CD4-positive, alpha-beta T cell treated with Interleukin-15 for 4 hours (primary cell): ENCODE data around the gene CAP1.
"Not testable (repeated sequence)": the region's sequence is repeated elsewhere in the genome, so short reads cannot be mapped to it uniquely, and the experiment has no call there.

Experiments used
- DNase-seq: peaks from one replicate; pipeline ENCODE4 v3.0.0-alpha.2; 2020; ENCODE audit warnings: low spot score

Gene CAP1

GRCh38 chr1:40040511-40041465 lies at the start of gene CAP1:
Gene CAP1 (plus strand): TSS chr1:40040729. CDS start chr1:40059347, 18,618 bp downstream.
- DNase-seq: peak; percentile 100

GRCh38 chr1:39992234-39992633 lies 48.3 kb upstream of the CAP1 start:
- DNase-seq: no peak

DNA sequence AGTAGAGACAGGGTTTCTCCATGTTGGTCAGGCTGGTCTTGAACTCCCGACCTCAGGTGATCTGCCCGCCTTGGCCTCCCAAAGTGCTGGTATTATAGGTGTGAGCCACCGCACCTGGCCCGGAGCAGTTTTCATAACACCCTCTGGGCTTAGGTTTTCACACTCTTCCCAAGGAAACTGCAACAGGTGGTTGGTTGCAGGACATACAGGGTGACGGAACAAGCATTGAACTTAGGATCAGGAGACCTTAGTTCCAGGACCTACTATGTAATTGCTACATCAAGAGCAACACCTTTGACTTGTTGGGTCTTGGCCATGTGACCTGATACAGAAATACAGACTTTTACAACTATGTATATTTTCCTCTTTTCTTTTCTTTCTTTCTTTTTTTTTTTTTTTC lies 47.6 kb upstream of the CAP1 start:
- no peak for DNase-seq

GRCh38 chr1:39995973-39996393 lies 44.5 kb upstream of the CAP1 start:
- DNase-seq: peak; percentile 20

GRCh38 chr1:39996396-39997004 lies 44.0 kb upstream of the CAP1 start:
- no peak for DNase-seq

DNA sequence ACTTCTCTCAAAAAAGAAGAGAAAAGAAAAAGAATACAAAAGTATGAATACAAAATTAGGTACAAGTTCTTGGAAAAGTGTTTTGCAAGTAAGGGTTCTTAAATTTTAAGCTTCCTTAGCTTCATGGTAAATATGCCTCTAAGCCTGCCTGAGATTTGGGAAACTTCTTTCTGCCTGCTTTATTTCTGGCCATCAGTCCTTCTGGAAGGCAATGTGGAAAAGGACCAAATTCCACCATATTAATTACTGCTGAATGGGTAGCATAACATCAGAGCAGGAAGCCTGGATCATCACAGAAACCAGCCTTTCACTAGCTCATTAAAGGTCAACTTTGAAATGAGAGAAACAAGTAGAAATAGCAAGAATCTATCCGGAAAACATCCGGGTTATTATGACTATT lies 39.1 kb upstream of the CAP1 start:
- DNase-seq: no peak

GRCh38 chr1:40003156-40004093 lies 37.1 kb upstream of the CAP1 start:
- no peak for DNase-seq

DNA sequence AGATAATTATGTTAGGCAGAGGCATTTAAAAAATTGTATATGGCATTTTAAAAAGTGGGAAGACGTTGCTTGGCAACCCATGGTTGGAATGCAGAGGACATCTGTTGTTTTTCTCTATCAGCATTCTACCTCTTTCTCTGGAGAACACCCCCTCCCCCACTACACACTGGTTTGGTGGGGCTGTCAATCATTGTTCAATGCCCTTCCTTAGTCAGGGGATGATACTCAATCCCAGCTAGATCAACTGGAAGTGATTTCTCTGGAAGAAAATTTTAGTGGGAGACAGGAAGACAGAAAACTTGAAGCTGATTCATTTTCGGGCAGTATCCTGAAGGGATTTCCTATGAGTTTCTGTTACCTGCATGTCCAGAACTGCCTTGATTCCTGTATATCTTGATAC lies 35.7 kb upstream of the CAP1 start:
- no peak for DNase-seq

GRCh38 chr1:40007481-40008034 lies 33.0 kb upstream of the CAP1 start:
- not testable (repeated sequence) for DNase-seq

DNA sequence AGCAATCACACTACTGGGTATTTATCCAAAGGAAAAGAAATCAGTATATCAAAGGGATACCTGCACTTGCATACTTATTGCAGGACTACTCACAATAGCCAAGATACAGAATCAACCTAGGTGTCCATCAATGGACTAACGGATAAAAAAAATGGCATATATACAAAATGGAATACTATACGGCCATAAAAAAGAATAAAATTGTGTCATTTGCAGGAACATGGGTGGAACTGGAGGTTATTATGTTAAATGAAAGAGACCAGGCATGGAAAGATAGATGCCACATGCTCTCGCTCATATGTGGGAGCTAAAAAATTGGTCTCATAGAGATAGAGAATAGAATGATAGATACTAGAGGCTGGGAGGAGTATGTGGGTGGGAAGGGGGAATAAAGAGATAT lies 29.3 kb upstream of the CAP1 start:
- DNase-seq: no peak

- peak; percentile 45 for DNase-seq
Measured at GRCh38 chr1:40014253-40014706, 26.2 kb upstream of the CAP1 start.

GRCh38 chr1:40014812-40015594 lies 25.5 kb upstream of the CAP1 start:
- DNase-seq: no peak

DNA sequence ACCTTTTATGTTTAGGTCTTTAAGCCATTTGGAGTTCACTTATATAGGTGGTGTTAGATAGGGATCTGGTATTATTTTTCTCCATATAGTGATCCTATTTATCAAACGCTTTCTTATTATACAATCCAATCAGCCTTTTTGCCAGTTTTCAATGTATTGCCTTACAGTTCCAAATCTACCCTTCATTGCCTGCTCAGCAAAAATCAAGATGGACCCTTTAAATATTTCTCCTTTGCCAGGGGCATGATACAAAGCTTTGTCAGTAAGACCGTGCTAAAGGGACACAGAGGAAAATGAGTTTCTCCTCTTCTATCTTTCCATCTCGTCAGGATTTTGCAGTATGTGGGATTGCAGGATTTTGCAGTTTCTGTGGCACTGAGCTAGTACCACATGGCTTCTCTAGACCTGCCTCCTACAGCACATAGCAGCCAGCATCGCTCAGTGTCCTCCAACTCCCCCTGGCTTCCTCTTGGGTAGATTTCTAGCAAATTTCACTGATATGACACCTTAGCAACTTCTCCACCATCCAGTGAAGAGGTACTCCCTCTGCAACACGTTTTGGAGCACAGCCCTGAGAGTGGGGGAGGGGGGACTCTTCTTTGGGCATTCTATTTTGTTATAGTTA lies 22.5 kb upstream of the CAP1 start:
- DNase-seq: no peak

GRCh38 chr1:40020447-40021085 lies 20.0 kb upstream of the CAP1 start:
- no peak for DNase-seq

- no peak for DNase-seq
Measured at GRCh38 chr1:40023379-40023944, 17.1 kb upstream of the CAP1 start.

DNA sequence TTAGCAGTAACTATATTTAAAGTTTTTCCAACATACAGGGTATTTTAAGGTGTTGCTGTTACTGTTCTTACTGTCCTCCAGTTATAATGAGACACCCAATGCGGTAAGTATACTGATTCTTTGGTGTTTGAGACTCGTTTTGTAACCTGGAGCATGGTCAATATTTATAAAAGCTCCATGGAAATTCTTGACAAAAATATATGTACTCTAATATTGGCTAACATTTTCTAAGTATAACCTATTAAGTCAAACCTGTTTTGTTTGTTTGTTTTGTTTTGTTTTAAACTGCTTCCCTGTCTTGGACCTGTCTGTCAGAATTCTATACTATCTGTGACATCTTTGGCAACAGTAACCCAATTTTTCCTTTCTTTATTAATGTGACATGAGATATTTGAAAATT lies 15.9 kb upstream of the CAP1 start:
- no peak for DNase-seq

DNA sequence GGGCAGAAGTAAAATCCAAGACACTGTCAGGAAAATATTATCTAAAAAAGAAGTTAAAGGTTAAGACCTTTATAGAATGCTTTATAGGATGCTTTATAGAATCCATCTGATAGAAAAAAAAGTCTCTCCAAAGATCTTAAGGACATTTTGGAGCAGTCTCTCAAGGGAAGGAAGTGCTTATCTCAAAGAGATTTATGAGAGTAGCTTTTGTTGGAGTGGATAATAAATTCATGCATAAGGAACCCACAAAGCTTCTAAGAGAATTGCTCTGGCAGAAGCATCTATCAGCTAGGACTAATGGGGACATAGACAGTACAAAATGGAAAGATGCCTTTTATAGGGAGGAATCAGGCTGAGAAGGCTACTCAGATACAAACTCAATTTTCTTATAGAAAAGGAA lies 12.9 kb upstream of the CAP1 start:
- no peak for DNase-seq

DNA sequence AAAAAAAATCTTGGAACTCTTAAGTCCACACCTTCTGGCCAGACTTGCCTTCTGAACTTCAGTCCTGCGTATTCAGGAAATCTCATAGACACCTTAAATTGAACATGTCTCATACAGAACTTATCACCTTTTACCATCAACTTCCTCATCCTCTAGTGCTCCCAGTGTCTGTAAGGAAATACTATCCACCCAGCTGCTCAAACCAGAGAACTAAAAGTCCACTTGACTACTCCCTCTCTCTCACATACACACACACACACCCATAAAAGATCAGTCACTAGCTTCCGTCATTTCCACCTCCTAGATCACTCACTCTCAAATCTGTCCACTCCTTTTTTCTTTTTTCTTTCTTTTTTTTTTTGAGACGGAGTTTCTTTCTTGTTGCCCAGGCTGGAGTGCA lies 10.9 kb upstream of the CAP1 start:
- no peak for DNase-seq

GRCh38 chr1:40030528-40031135 lies 9.9 kb upstream of the CAP1 start:
- DNase-seq: no peak
